K562 (cell line): ENCODE results near the gene SUFU. TPM values are rescaled to one million over a fixed set of nuclear protein-coding genes. Genes with fewer than 3 reads are reported as not detected.
A peak's percentile ranks its signal among the peaks of the same experiment; 100 is the strongest.

Experiments
- SMAD4 ChIP-seq: fragments of 250-450 bp; sonication (Bioruptor Pico); conservative IDR thresholded peaks from 2 replicates; pipeline ENCODE4 v1.8.0; 2021; ENCODE audit warnings: inconsistent platforms, mild to moderate bottlenecking, moderate library complexity
- ZSCAN32 ChIP-seq: fragments of 450-650 bp; formaldehyde crosslinking; IDR thresholded peaks from 2 replicates; pipeline ENCODE4 v1.4.0; 2020; ENCODE audit warnings: mild to moderate bottlenecking, moderate library complexity
- polyA plus RNA-seq, 8 experiments: library from polyadenylated mRNA; depleted of rRNA in 4 of 8; stranded (reverse) in 5 of 8; unstranded in 3 of 8; fragments of >200 nt; fragmentation: Nextera tagmentation in 2 of 8; fragmentation: Illumina TruSeq in 1 of 8; extraction: Ambion mirVana in 2 of 8; extraction: Trizol in 1 of 8; gene quantifications; 2 replicates each; pipeline versions ENCODE4 v1.2.1 to v1.2.3, GENCODE V29; 2011 to 2014; ENCODE audit warnings: inconsistent platforms in 1 of 8, missing spikeins in 1 of 8
- total RNA-seq, 7 experiments: library from RNA; depleted of rRNA in 6 of 7; stranded (reverse); fragments of >200 nt in 6 of 7; fragmentation: Illumina TruSeq in 2 of 7; extraction: Trizol in 2 of 7; gene quantifications; 2 replicates each; pipeline versions ENCODE4 v1.2.1 to v1.2.3, GENCODE V29; 2011 to 2021; ENCODE audit warnings: low replicate concordance in 1 of 7
- TF ChIP-seq, protein P1 (sequence below): fragments of 450-650 bp; IDR thresholded peaks from 2 replicates; pipeline ENCODE4 v1.6.1; 2016; ENCODE audit warnings: mild to moderate bottlenecking
- TF ChIP-seq, protein P2 (sequence below), 2 experiments: fragments of 450-650 bp; formaldehyde crosslinking in 1 of 2; IDR thresholded peaks; 2 replicates each; pipeline versions ENCODE4 v1.4.0 to v1.6.1; 2014 to 2020; ENCODE audit warnings: mild to moderate bottlenecking in 2 of 2, borderline replicate concordance in 1 of 2, low read depth in 1 of 2
- TF ChIP-seq, protein P3 (sequence below): fragments of 450-650 bp; IDR thresholded peaks from 2 replicates; pipeline ENCODE4 v1.6.1; 2016; ENCODE audit warnings: missing biosample characterization, missing genetic modification characterization
- TF ChIP-seq, protein P4 (sequence below): fragments of 450-650 bp; IDR thresholded peaks from 2 replicates; pipeline ENCODE4 v1.6.1; 2017; ENCODE audit warnings: antibody characterized with exemption, mild to moderate bottlenecking

SUFU gene
- total and polyA plus RNA-seq, 9 of the 15 experiments (the other 6 are each of a cell fraction or from before 2014, with no cell fraction given): 0.59 to 6.3 (median 0.82) TPM

DNA sequence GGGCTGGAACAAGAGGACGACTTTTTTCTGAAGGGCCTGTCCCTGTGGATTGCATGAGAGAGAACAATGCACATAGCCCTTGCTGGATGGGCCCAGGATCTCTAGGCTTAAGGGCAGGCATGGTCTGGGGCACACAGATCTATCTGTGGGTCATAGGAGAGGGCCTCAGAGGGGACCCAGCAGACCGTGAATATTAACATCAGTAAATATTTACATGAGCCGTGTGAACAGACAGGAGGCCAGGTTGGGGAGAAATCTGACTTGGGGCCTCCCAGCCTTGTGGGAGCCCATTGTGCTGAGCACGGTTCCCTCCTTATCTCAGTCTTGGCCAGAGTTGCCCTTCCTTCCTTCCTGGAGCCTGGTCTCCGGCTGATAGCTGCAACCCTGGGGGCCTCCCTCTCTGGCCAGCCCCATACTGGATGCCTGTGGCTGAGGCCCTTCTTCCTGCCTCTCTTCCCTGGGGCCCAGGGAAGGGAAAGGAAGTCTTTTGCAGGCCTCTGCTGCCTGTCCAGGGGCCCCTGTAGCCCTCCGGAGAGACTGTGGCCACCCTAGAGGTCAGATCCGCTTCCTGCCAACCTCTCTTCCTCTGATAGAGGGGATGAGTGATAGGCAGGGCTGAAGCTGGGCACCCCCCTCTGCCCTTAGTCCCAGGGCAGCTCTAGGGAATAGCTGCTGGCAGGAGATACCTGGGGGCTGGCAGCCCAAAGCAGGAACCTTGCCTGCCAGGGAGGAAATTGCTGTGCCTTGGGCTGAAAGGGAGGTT, 96.0 kb downstream of the SUFU start (continued):
- TF ChIP-seq, protein P1, sequence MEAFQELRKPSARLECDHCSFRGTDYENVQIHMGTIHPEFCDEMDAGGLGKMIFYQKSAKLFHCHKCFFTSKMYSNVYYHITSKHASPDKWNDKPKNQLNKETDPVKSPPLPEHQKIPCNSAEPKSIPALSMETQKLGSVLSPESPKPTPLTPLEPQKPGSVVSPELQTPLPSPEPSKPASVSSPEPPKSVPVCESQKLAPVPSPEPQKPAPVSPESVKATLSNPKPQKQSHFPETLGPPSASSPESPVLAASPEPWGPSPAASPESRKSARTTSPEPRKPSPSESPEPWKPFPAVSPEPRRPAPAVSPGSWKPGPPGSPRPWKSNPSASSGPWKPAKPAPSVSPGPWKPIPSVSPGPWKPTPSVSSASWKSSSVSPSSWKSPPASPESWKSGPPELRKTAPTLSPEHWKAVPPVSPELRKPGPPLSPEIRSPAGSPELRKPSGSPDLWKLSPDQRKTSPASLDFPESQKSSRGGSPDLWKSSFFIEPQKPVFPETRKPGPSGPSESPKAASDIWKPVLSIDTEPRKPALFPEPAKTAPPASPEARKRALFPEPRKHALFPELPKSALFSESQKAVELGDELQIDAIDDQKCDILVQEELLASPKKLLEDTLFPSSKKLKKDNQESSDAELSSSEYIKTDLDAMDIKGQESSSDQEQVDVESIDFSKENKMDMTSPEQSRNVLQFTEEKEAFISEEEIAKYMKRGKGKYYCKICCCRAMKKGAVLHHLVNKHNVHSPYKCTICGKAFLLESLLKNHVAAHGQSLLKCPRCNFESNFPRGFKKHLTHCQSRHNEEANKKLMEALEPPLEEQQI: no peak
- TF ChIP-seq, protein P2, sequence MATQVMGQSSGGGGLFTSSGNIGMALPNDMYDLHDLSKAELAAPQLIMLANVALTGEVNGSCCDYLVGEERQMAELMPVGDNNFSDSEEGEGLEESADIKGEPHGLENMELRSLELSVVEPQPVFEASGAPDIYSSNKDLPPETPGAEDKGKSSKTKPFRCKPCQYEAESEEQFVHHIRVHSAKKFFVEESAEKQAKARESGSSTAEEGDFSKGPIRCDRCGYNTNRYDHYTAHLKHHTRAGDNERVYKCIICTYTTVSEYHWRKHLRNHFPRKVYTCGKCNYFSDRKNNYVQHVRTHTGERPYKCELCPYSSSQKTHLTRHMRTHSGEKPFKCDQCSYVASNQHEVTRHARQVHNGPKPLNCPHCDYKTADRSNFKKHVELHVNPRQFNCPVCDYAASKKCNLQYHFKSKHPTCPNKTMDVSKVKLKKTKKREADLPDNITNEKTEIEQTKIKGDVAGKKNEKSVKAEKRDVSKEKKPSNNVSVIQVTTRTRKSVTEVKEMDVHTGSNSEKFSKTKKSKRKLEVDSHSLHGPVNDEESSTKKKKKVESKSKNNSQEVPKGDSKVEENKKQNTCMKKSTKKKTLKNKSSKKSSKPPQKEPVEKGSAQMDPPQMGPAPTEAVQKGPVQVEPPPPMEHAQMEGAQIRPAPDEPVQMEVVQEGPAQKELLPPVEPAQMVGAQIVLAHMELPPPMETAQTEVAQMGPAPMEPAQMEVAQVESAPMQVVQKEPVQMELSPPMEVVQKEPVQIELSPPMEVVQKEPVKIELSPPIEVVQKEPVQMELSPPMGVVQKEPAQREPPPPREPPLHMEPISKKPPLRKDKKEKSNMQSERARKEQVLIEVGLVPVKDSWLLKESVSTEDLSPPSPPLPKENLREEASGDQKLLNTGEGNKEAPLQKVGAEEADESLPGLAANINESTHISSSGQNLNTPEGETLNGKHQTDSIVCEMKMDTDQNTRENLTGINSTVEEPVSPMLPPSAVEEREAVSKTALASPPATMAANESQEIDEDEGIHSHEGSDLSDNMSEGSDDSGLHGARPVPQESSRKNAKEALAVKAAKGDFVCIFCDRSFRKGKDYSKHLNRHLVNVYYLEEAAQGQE (IDR thresholded peaks at IDR 0.05; ENCODE audit: borderline replicate concordance): no peak
- TF ChIP-seq, protein P2 (CRISPR knock-in tag; IDR thresholded peaks at IDR 0.05; ENCODE audit: low read depth): no peak
- TF ChIP-seq ZSCAN32 (CRISPR knock-in tag) (no peak), SMAD4 (peak; percentile 94)
- TF ChIP-seq, protein P3, sequence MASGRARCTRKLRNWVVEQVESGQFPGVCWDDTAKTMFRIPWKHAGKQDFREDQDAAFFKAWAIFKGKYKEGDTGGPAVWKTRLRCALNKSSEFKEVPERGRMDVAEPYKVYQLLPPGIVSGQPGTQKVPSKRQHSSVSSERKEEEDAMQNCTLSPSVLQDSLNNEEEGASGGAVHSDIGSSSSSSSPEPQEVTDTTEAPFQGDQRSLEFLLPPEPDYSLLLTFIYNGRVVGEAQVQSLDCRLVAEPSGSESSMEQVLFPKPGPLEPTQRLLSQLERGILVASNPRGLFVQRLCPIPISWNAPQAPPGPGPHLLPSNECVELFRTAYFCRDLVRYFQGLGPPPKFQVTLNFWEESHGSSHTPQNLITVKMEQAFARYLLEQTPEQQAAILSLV (tag): no peak
- TF ChIP-seq, protein P4, sequence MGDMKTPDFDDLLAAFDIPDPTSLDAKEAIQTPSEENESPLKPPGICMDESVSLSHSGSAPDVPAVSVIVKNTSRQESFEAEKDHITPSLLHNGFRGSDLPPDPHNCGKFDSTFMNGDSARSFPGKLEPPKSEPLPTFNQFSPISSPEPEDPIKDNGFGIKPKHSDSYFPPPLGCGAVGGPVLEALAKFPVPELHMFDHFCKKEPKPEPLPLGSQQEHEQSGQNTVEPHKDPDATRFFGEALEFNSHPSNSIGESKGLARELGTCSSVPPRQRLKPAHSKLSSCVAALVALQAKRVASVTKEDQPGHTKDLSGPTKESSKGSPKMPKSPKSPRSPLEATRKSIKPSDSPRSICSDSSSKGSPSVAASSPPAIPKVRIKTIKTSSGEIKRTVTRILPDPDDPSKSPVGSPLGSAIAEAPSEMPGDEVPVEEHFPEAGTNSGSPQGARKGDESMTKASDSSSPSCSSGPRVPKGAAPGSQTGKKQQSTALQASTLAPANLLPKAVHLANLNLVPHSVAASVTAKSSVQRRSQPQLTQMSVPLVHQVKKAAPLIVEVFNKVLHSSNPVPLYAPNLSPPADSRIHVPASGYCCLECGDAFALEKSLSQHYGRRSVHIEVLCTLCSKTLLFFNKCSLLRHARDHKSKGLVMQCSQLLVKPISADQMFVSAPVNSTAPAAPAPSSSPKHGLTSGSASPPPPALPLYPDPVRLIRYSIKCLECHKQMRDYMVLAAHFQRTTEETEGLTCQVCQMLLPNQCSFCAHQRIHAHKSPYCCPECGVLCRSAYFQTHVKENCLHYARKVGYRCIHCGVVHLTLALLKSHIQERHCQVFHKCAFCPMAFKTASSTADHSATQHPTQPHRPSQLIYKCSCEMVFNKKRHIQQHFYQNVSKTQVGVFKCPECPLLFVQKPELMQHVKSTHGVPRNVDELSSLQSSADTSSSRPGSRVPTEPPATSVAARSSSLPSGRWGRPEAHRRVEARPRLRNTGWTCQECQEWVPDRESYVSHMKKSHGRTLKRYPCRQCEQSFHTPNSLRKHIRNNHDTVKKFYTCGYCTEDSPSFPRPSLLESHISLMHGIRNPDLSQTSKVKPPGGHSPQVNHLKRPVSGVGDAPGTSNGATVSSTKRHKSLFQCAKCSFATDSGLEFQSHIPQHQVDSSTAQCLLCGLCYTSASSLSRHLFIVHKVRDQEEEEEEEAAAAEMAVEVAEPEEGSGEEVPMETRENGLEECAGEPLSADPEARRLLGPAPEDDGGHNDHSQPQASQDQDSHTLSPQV: peak; percentile 96
